GM12892 (cell line): ENCODE measurements around the gene ADAM30.

Experiments used
- POLR2A ChIP-seq: IDR thresholded peaks from 2 replicates; pipeline ENCODE4 v1.6.1; 2011; ENCODE audit warnings: low read depth, low read length, control low read depth
- POLR2AphosphoS5 ChIP-seq: IDR thresholded peaks from 2 replicates; pipeline ENCODE4 v1.6.1; 2011; ENCODE audit warnings: low read depth, low read length, control low read depth

DNA sequence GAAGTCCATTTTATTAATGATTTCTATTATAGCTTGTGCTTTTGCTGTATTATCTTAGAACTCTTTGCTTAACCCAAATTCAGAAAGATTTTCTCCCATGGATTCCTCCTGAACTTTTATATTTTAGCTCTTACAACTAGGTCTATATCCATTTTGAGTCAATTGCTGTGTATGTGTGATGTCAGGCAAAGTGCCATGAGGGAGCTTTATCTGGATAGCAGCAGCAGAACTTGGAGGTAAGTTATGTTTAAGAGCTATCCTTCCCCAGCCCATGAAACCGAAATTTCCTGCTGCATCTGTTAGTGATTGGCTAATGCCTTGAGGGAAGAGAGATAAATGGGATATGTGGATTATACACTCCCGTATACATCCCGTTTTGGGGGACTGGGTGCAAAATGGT is 29.9 kb downstream of the ADAM30 start:
- TF ChIP-seq POLR2AphosphoS5: no peak
- TF ChIP-seq POLR2A: no peak
